Esophagus muscularis mucosa (tissue), 4 donors: ENCODE data around the gene TMCC2. TPM values are rescaled to one million over a fixed set of nuclear protein-coding genes. Genes with fewer than 3 reads are reported as not detected.

Experiments
- DNase-seq: peaks from one replicate; pipeline ENCODE4 v3.0.0-alpha.2; 2017; ENCODE audit errors: extremely low spot score
- H3K27ac ChIP-seq, 4 donors: fragments of 200-600 bp; sonication (generic); replicated peaks in 1 of 4; 1 replicate in 3 of 4; 2 replicates in 1 of 4; pipeline ENCODE4 v1.5.1; 2016 to 2019; ENCODE audit warnings: mild to moderate bottlenecking in 1 of 4
- H3K27me3 ChIP-seq, 4 donors: fragments of 200-600 bp; sonication (generic); one replicate each; pipeline versions ENCODE4 v1.5.1 to v1.6.0; 2016 to 2019
- H3K36me3 ChIP-seq, 4 donors: fragments of 200-600 bp; sonication (generic); one replicate each; pipeline ENCODE4 v1.5.1; 2016 to 2019
- H3K4me1 ChIP-seq, 4 donors: fragments of 200-600 bp; sonication (generic); one replicate each; pipeline ENCODE4 v1.5.1; 2016 to 2019
- H3K4me3 ChIP-seq, 4 donors: fragments of 200-600 bp; sonication (generic); 1 replicate in 2 of 4; 2 replicates in 2 of 4; pipeline ENCODE4 v1.5.1; 2016 to 2019; ENCODE audit warnings: mild to moderate bottlenecking in 4 of 4, moderate library complexity in 1 of 4
- H3K9me3 ChIP-seq, 4 donors: fragments of 200-600 bp; sonication (generic); 1 replicate in 3 of 4; 2 replicates in 1 of 4; pipeline ENCODE4 v1.5.1; 2016 to 2019
- CTCF ChIP-seq, 3 experiments: fragments of 200-600 bp in 2 of 3; fragments of 450-650 bp in 1 of 3; sonication (generic) in 2 of 3; IDR thresholded peaks; one replicate each; pipeline ENCODE4 v1.5.1; 2017 to 2019; ENCODE audit warnings: antibody characterized with exemption in 3 of 3, mild to moderate bottlenecking in 2 of 3, moderate library complexity in 1 of 3
- EP300 ChIP-seq: sonication (generic); formaldehyde crosslinking; IDR thresholded peaks from one replicate; pipeline ENCODE4 v1.6.1; 2017; ENCODE audit warnings: antibody characterized with exemption
- POLR2A ChIP-seq: fragments of 450-650 bp; IDR thresholded peaks from one replicate; pipeline ENCODE4 v1.6.1; 2017; ENCODE audit warnings: antibody characterized with exemption, moderate library complexity, mild to moderate bottlenecking, low read depth
- POLR2AphosphoS5 ChIP-seq, 2 donors: sonication (generic); formaldehyde crosslinking; IDR thresholded peaks; one replicate each; pipeline ENCODE4 v1.6.1; 2017; ENCODE audit warnings: antibody characterized with exemption in 2 of 2
- WGBS: methylation state at CpG from one replicate; pipeline ENCODE4 v1.1.5; 2018; 5-methylcytosine and 5-hydroxymethylcytosine counted together
- intact Hi-C: fragments of 100-400 bp; cut with DNase I; formaldehyde crosslinking; loops from one replicate; pipeline ENCODE4 v1.15.1; 2023
- total RNA-seq, 4 donors: library from RNA; depleted of rRNA; stranded (reverse); fragments of >200 nt; gene quantifications; one replicate each; pipeline versions ENCODE4 v1.1.0 to v1.2.1, GENCODE V29; 2016

Gene TMCC2
- total RNA-seq, 4 donors from 2014 or later = 4.1 to 8.2 (median 5.9) TPM

- peaks cover 13 to 29% (median 23%) of the 10 kb centered on the region in 4 donors for H3K4me1 ChIP-seq
- no peak overlapping the region for H3K4me3 ChIP-seq
- intact Hi-C loops = loop anchor here (1.0 kb wide), 1 partner anchor 52 kb away; no protein-coding TSS in a partner anchor
- H3K27ac ChIP-seq = no peak overlapping the region
- WGBS = 18% methylated on average over 2 of the region's 7 CpGs
- DNase-seq = peak; percentile 95
- H3K9me3 ChIP-seq = no peaks in the 10 kb centered on the region
- no peaks in the 10 kb centered on the region for H3K27me3 ChIP-seq
- TF ChIP-seq POLR2AphosphoS5 (IDR thresholded peaks at IDR 0.05) (peak in 1 of 2 donors; percentile 38), CTCF (IDR thresholded peaks at IDR 0.05) (peak in 2 of 3 experiments; percentile 98 to 99), EP300 (no peak)
- peaks cover 0 to 23% (median 11%) of the 10 kb centered on the region in 4 donors for H3K36me3 ChIP-seq
Measured at GRCh38 chr1:205273551-205273982, 45.8 kb downstream of the TMCC2 start.

GRCh38 chr1:205274041-205274691 lies 46.4 kb downstream of the TMCC2 start:
- H3K9me3 ChIP-seq = no peaks in the 10 kb centered on the region
- no peaks in the 10 kb centered on the region for H3K27me3 ChIP-seq
- intact Hi-C loops = no loop called here
- peaks cover 13 to 29% (median 23%) of the 10 kb centered on the region in 4 donors for H3K4me1 ChIP-seq
- no peak for DNase-seq
- H3K27ac ChIP-seq = no peak overlapping the region
- no peak for TF ChIP-seq POLR2A
- no peak for TF ChIP-seq CTCF (IDR thresholded peaks at IDR 0.05)
- TF ChIP-seq POLR2AphosphoS5 (IDR thresholded peaks at IDR 0.05) = no peak
- no peak for TF ChIP-seq EP300
- 93% methylated on average over 4 of the region's 8 CpGs for WGBS
- H3K4me3 ChIP-seq = no peak overlapping the region
- peaks cover 0 to 22% (median 9%) of the 10 kb centered on the region in 4 donors for H3K36me3 ChIP-seq

GRCh38 chr1:205275133-205275532 lies 47.4 kb downstream of the TMCC2 start:
- H3K4me3 ChIP-seq = no peak overlapping the region
- peaks cover 0 to 14% (median 5%) of the 10 kb centered on the region in 4 donors for H3K36me3 ChIP-seq
- TF ChIP-seq CTCF (IDR thresholded peaks at IDR 0.05) (no peak), EP300 (no peak), POLR2A (no peak), POLR2AphosphoS5 (IDR thresholded peaks at IDR 0.05) (no peak)
- WGBS = 83% methylated on average over 2 of the region's 3 CpGs
- DNase-seq = no peak
- H3K27me3 ChIP-seq = no peaks in the 10 kb centered on the region
- intact Hi-C loops = no loop called here
- no peak overlapping the region for H3K27ac ChIP-seq
- peaks cover 13 to 29% (median 23%) of the 10 kb centered on the region in 4 donors for H3K4me1 ChIP-seq
- no peaks in the 10 kb centered on the region for H3K9me3 ChIP-seq

GRCh38 chr1:205275916-205276688 lies 48.4 kb downstream of the TMCC2 start:
- intact Hi-C loops = no loop called here
- DNase-seq = no peak
- peaks cover 0 to 14% (median 5%) of the 10 kb centered on the region in 4 donors for H3K36me3 ChIP-seq
- H3K9me3 ChIP-seq = no peaks in the 10 kb centered on the region
- no peak overlapping the region for H3K27ac ChIP-seq
- WGBS = 98% methylated on average over 5 of the region's 9 CpGs
- no peaks in the 10 kb centered on the region for H3K27me3 ChIP-seq
- peaks cover 5 to 20% (median 14%) of the 10 kb centered on the region in 4 donors for H3K4me1 ChIP-seq
- TF ChIP-seq CTCF (IDR thresholded peaks at IDR 0.05) (no peak), POLR2AphosphoS5 (IDR thresholded peaks at IDR 0.05) (no peak), EP300 (no peak), POLR2A (no peak)
- H3K4me3 ChIP-seq = no peak overlapping the region
